Keratinocyte (primary cell): ENCODE measurements around the gene BRPF1.

Experiments
- EZH2 ChIP-seq: IDR thresholded peaks from one replicate; pipeline ENCODE4 v1.6.1; 2012; ENCODE audit warnings: inconsistent platforms, mild to moderate bottlenecking, low read length, moderate library complexity
- TF ChIP-seq, protein P1 (sequence below), 3 experiments: IDR thresholded peaks in 1 of 3; conservative IDR thresholded peaks in 1 of 3; optimal IDR thresholded peaks in 1 of 3; 2 replicates in 2 of 3; 3 replicates in 1 of 3; pipeline versions ENCODE3 to v1.5.1; 2011; ENCODE audit warnings: low read length in 3 of 3, mild to moderate bottlenecking in 3 of 3, moderate library complexity in 2 of 3, control low read depth in 1 of 3, inconsistent platforms in 1 of 3; ENCODE audit not compliant: insufficient read depth in 2 of 3; ENCODE audit errors: extremely low read depth in 1 of 3

DNA sequence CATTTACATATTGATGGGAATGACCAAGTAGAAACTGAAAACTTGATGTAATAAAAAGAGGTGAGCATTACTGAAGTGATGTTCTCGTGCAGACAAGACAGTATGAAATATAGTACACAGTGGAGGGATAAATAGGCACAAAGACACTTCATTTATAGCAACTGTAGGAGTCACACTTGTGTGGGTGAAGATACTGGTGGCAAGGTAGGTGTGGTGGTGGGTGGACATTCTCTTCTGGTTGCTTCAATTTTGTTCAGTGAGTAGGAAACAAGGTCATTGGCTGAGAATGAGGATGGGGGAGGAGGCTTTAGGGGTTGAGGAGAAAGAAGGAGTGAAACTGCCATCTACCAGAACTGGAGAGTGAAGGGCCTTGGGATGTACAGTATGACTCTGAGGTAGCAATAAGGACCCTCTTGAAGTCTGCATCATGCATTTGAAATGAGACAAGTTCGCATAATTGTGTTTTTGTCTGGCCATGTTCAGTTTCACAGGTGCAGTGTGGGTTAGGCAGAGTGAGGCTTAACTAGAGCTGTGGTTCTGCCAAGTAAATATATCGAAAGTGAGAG is 21.3 kb upstream of the BRPF1 start:
- TF ChIP-seq, protein P1, sequence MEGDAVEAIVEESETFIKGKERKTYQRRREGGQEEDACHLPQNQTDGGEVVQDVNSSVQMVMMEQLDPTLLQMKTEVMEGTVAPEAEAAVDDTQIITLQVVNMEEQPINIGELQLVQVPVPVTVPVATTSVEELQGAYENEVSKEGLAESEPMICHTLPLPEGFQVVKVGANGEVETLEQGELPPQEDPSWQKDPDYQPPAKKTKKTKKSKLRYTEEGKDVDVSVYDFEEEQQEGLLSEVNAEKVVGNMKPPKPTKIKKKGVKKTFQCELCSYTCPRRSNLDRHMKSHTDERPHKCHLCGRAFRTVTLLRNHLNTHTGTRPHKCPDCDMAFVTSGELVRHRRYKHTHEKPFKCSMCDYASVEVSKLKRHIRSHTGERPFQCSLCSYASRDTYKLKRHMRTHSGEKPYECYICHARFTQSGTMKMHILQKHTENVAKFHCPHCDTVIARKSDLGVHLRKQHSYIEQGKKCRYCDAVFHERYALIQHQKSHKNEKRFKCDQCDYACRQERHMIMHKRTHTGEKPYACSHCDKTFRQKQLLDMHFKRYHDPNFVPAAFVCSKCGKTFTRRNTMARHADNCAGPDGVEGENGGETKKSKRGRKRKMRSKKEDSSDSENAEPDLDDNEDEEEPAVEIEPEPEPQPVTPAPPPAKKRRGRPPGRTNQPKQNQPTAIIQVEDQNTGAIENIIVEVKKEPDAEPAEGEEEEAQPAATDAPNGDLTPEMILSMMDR (optimal IDR thresholded peaks at IDR 0.05 in 1 of 3, IDR thresholded peaks at IDR 0.05 in 1 of 3, conservative IDR thresholded peaks at IDR 0.05 in 1 of 3; ENCODE audit: extremely low read depth in 1 of 3, insufficient read depth in 2 of 3, low read length in 3 of 3): no peak
- no peak for TF ChIP-seq EZH2
